A673 (cell line): ENCODE measurements around the gene PPM1E. TPM values are rescaled to one million over a fixed set of nuclear protein-coding genes. Genes with fewer than 3 reads are reported as not detected.
A peak's percentile ranks its signal among the peaks of the same experiment; 100 is the strongest.

Experiments
- BruUV-seq: library from RNA; stranded (reverse); fragments of 400-500 nt; replicated peaks from 2 replicates; lab custom pipeline; 2021; lab: Mats Ljungman, UMichigan
- CTCF ChIA-PET: fragments of 300-600 bp; sonication (Branson Sonifier 250); formaldehyde crosslinking; loops from one replicate; lab custom pipeline; 2022; ENCODE audit warnings: antibody characterized with exemption; lab: Charles Lee
- POLR2A ChIA-PET: fragments of 300-600 bp; sonication (Branson Sonifier 250); formaldehyde crosslinking; loops from one replicate; lab custom pipeline; 2022; ENCODE audit warnings: antibody characterized with exemption; ENCODE audit not compliant: low non-redundant PET; lab: Charles Lee
- DNase-seq: peaks from one replicate; pipeline ENCODE4 v3.0.0-alpha.2; 2015; ENCODE audit warnings: low spot score
- H3K27ac ChIP-seq: fragments of 200-600 bp; sonication (generic); 2 replicates; pipeline ENCODE4 v1.5.1; 2016; ENCODE audit warnings: mixed run types, low read depth, mild to moderate bottlenecking, mixed read lengths, antibody characterized with exemption, low read length; ENCODE audit not compliant: poor library complexity, severe bottlenecking
- H3K27me3 ChIP-seq: fragments of 200-600 bp; sonication (generic); replicated peaks from 2 replicates; pipeline ENCODE4 v1.6.1; 2017; ENCODE audit warnings: mixed run types, low read depth, mild to moderate bottlenecking, mixed read lengths, antibody characterized with exemption, low read length; ENCODE audit not compliant: insufficient read depth, poor library complexity
- H3K36me3 ChIP-seq: fragments of 200-600 bp; sonication (generic); 2 replicates; pipeline ENCODE4 v1.6.1; 2016; ENCODE audit warnings: mixed run types, mild to moderate bottlenecking, mixed read lengths, antibody characterized with exemption, low read length; ENCODE audit not compliant: insufficient read depth, poor library complexity, severe bottlenecking
- H3K4me1 ChIP-seq: fragments of 200-600 bp; sonication (generic); 2 replicates; pipeline ENCODE4 v1.6.1; 2017; ENCODE audit warnings: mixed run types, mild to moderate bottlenecking, mixed read lengths, antibody characterized with exemption, low read length; ENCODE audit not compliant: insufficient read depth, poor library complexity, severe bottlenecking
- H3K4me3 ChIP-seq: fragments of 200-600 bp; sonication (generic); 2 replicates; pipeline ENCODE4 v1.5.1; 2016; ENCODE audit warnings: low read depth, mixed run types, mild to moderate bottlenecking, mixed read lengths, low read length; ENCODE audit not compliant: poor library complexity, severe bottlenecking
- H3K9me3 ChIP-seq: fragments of 200-600 bp; sonication (generic); 2 replicates; pipeline ENCODE4 v1.6.1; 2016; ENCODE audit warnings: mixed run types, low read depth, mild to moderate bottlenecking, mixed read lengths, antibody characterized with exemption, low read length; ENCODE audit not compliant: poor library complexity, severe bottlenecking
- EZH2 ChIP-seq: fragments of 200-600 bp; sonication (generic); IDR thresholded peaks from 2 replicates; pipeline ENCODE4 v1.6.1; 2017; ENCODE audit warnings: borderline replicate concordance, low read depth, mild to moderate bottlenecking, mixed read lengths, antibody characterized with exemption, low read length; ENCODE audit not compliant: poor library complexity, severe bottlenecking
- intact Hi-C: fragments of 100-400 bp; cut with micrococcal nuclease; formaldehyde crosslinking; loops from one replicate; pipeline ENCODE4 v1.10.0; 2022; ENCODE audit not compliant: unreplicated experiment
- total RNA-seq: library from RNA; stranded (reverse); gene quantifications from 2 replicates; pipeline ENCODE4 v1.2.3, GENCODE V29; 2021
- TF ChIP-seq, protein P1 (sequence below): fragments of 300-800, 200-600 bp; sonication (generic); conservative IDR thresholded peaks from 2 replicates; pipeline ENCODE4 v1.5.1; 2017; ENCODE audit warnings: low read depth, mild to moderate bottlenecking, antibody characterized with exemption, low read length, moderate library complexity, mixed read lengths

PPM1E gene
- total RNA-seq, 1 experiment from 2014 or later = 6.0 TPM

DNA sequence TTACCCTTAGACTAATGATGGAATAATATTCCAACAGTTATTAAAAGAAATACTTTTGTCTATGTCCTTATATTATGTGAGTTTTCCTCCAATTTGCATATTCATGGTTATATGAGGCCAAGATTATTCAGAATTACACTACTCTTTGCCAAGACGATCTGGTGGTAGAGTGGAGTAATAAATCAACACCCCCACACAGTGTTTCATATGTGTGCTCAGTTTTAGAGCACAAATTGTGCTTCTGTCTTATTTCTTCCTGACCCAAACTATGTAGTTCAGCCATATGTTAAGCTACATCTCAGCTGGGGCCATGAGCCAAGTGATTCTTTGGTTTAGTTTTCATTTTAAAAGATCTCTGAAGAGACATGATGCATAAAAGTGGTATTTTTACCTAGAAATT is 26.9 kb upstream of the PPM1E start:
- intact Hi-C loops = no loop called here
- Histone ChIP-seq H3K4me3 (no peak overlapping the region), H3K9me3 (no peaks in the 10 kb centered on the region), H3K27me3 (no peaks in the 10 kb centered on the region), H3K27ac (no peak overlapping the region), H3K36me3 (peaks cover 5% of the 10 kb centered on the region), H3K4me1 (no peaks in the 10 kb centered on the region)
- ChIA-PET POLR2A (no interaction called here), CTCF (no interaction called here)
- TF ChIP-seq, protein P1, sequence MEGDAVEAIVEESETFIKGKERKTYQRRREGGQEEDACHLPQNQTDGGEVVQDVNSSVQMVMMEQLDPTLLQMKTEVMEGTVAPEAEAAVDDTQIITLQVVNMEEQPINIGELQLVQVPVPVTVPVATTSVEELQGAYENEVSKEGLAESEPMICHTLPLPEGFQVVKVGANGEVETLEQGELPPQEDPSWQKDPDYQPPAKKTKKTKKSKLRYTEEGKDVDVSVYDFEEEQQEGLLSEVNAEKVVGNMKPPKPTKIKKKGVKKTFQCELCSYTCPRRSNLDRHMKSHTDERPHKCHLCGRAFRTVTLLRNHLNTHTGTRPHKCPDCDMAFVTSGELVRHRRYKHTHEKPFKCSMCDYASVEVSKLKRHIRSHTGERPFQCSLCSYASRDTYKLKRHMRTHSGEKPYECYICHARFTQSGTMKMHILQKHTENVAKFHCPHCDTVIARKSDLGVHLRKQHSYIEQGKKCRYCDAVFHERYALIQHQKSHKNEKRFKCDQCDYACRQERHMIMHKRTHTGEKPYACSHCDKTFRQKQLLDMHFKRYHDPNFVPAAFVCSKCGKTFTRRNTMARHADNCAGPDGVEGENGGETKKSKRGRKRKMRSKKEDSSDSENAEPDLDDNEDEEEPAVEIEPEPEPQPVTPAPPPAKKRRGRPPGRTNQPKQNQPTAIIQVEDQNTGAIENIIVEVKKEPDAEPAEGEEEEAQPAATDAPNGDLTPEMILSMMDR = no peak
- no peak for TF ChIP-seq EZH2
- BruUV-seq = no TSS peak
- DNase-seq = peak; percentile 5

DNA sequence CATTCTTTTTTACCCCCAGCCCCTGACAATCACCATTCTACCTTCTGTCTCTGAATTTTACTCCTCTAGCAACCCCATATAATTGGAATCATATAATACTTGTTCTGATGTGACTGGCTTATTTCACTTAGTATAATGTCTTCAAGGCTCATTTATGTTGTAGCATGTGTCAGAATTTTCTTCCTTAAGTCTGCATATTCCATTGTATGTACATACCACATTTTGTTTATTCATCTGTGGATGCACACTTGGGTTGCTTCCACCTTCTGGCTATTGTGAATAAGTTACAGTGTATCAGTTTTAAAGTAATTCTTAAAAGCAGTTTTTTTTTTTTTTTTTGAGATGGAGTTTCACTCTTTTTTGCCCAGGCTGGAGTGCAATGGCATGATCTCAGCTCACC is 24.7 kb upstream of the PPM1E start:
- no peak for TF ChIP-seq EZH2
- TF ChIP-seq, protein P1 = no peak
- Histone ChIP-seq H3K27me3 (no peaks in the 10 kb centered on the region), H3K4me1 (no peaks in the 10 kb centered on the region), H3K36me3 (peaks cover 5% of the 10 kb centered on the region), H3K27ac (no peak overlapping the region), H3K9me3 (no peaks in the 10 kb centered on the region), H3K4me3 (no peak overlapping the region)
- intact Hi-C loops = no loop called here
- DNase-seq = no peak
- ChIA-PET CTCF (no interaction called here), POLR2A (no interaction called here)
- no TSS peak for BruUV-seq

DNA sequence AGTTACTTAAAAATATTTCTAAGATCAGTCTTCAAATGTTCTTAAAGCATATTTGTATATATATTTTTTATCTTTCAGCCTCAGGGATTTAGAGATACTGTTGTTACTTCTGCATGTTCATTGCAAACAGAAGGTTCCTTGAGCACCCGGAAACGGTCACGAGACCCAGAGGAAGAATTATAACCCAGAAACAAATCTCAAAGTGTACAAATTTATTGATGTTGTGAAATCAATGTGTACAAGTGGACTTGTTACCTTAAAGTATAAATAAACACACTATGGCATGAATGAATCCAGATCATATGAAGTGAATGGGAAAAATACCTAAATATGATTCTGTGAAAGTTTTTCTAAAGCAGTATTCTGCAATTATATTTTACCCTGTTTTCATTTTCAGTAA is 21.6 kb upstream of the PPM1E start:
- H3K36me3 ChIP-seq = peaks cover 5% of the 10 kb centered on the region
- no peak overlapping the region for H3K4me3 ChIP-seq
- no peak overlapping the region for H3K27ac ChIP-seq
- ChIA-PET CTCF (no interaction called here), POLR2A (no interaction called here)
- no TSS peak for BruUV-seq
- no peak for DNase-seq
- TF ChIP-seq, protein P1 = no peak
- TF ChIP-seq EZH2 = no peak
- H3K9me3 ChIP-seq = no peaks in the 10 kb centered on the region
- H3K4me1 ChIP-seq = no peaks in the 10 kb centered on the region
- H3K27me3 ChIP-seq = no peaks in the 10 kb centered on the region
- intact Hi-C loops = no loop called here
